Neural cell (in vitro differentiated cells): Measurements from ENCODE around the gene GAB2. TPM values are rescaled to one million over a fixed set of nuclear protein-coding genes. Genes with fewer than 3 reads are reported as not detected.

Source experiments
- H2AFZ ChIP-seq: fragments of 200-600, 300-800 bp; sonication (generic), shearing (Covaris generic); 2 replicates; pipeline ENCODE4 v1.6.0; 2014; ENCODE audit warnings: low read depth, mild to moderate bottlenecking, antibody characterized with exemption, low read length, moderate library complexity
- H3F3A ChIP-seq: fragments of 200-600 bp; shearing (Covaris generic); 2 replicates; pipeline ENCODE4 v1.6.1; 2016; ENCODE audit warnings: mild to moderate bottlenecking, moderate library complexity, mixed read lengths, antibody characterized with exemption, low read length; ENCODE audit not compliant: insufficient read depth, poor library complexity, severe bottlenecking
- H3K27ac ChIP-seq: fragments of 200-600, 300-800 bp; sonication (generic), shearing (Covaris generic); 2 replicates; pipeline ENCODE4 v1.5.1; 2014; ENCODE audit warnings: mild to moderate bottlenecking, low read length, moderate library complexity
- H3K27me3 ChIP-seq: fragments of 300-800, 200-600 bp; sonication (generic), shearing (Covaris generic); 2 replicates; pipeline ENCODE4 v1.6.0; 2014; ENCODE audit warnings: mild to moderate bottlenecking, low read depth, low read length, moderate library complexity; ENCODE audit not compliant: insufficient read depth
- H3K36me3 ChIP-seq: fragments of 300-800, 200-600 bp; sonication (generic), shearing (Covaris generic); 2 replicates; pipeline ENCODE4 v1.5.1; 2014; ENCODE audit warnings: mild to moderate bottlenecking, antibody characterized with exemption, low read length, moderate library complexity; ENCODE audit not compliant: insufficient read depth
- H3K4me2 ChIP-seq: fragments of 300-800, 200-600 bp; sonication (generic), shearing (Covaris generic); 2 replicates; pipeline ENCODE4 v1.6.0; 2014; ENCODE audit warnings: mild to moderate bottlenecking, low read length
- H3K4me3 ChIP-seq: fragments of 300-800, 200-600 bp; sonication (generic), shearing (Covaris generic); 2 replicates; pipeline ENCODE4 v1.5.1; 2014; ENCODE audit warnings: mild to moderate bottlenecking, low read length, moderate library complexity
- H3K79me2 ChIP-seq: fragments of 200-600 bp; shearing (Covaris generic); replicated peaks from 2 replicates; pipeline ENCODE4 v1.6.0; 2014; ENCODE audit warnings: mild to moderate bottlenecking, low read length, moderate library complexity; ENCODE audit not compliant: insufficient read depth
- H3K9ac ChIP-seq: fragments of 300-800, 200-600 bp; sonication (generic), shearing (Covaris generic); 2 replicates; pipeline ENCODE4 v1.6.1; 2016; ENCODE audit warnings: mild to moderate bottlenecking, low read length, mixed read lengths
- H3K9me2 ChIP-seq: fragments of 200-600 bp; shearing (Covaris generic); 2 replicates; pipeline ENCODE4 v1.6.1; 2016; ENCODE audit warnings: mild to moderate bottlenecking, low read length, mixed read lengths; ENCODE audit not compliant: insufficient read depth
- H3K9me3 ChIP-seq: fragments of 200-600, 300-800 bp; sonication (generic), shearing (Covaris generic); 2 replicates; pipeline ENCODE4 v1.6.1; 2016; ENCODE audit warnings: mild to moderate bottlenecking, mixed run types, low read length, moderate library complexity, mixed read lengths
- H4K20me1 ChIP-seq: fragments of 200-600 bp; shearing (Covaris generic); 2 replicates; pipeline ENCODE4 v1.6.1; 2016; ENCODE audit warnings: mild to moderate bottlenecking, mixed run types; ENCODE audit not compliant: insufficient read depth
- EP300 ChIP-seq: fragments of 450-650 bp; conservative IDR thresholded peaks from 2 replicates; pipeline ENCODE4 v1.6.1; 2014; ENCODE audit warnings: antibody characterized with exemption, mild to moderate bottlenecking, moderate library complexity; ENCODE audit not compliant: poor library complexity, severe bottlenecking
- EZH2 ChIP-seq: fragments of 200-600, 300-800 bp; shearing (Covaris generic), sonication (generic); IDR thresholded peaks from 2 replicates; pipeline ENCODE4 v1.6.1; 2014; ENCODE audit warnings: antibody characterized with exemption, low read length, borderline replicate concordance, mild to moderate bottlenecking; ENCODE audit not compliant: insufficient read depth, poor library complexity, severe bottlenecking
- MXI1 ChIP-seq: fragments of 450-650 bp; conservative IDR thresholded peaks from 2 replicates; pipeline ENCODE4 v1.6.1; 2014; ENCODE audit warnings: antibody characterized with exemption, mild to moderate bottlenecking; ENCODE audit not compliant: poor library complexity, severe bottlenecking
- POLR2AphosphoS5 ChIP-seq: IDR thresholded peaks from 2 replicates; pipeline ENCODE4 v1.6.1; 2012
- RAD21 ChIP-seq: fragments of 450-650 bp; conservative IDR thresholded peaks from 2 replicates; pipeline ENCODE4 v1.6.1; 2014; ENCODE audit warnings: antibody characterized with exemption, mild to moderate bottlenecking, moderate library complexity
- SMC3 ChIP-seq: fragments of 450-650 bp; conservative IDR thresholded peaks from 2 replicates; pipeline ENCODE4 v1.6.1; 2014; ENCODE audit warnings: antibody characterized with exemption, mild to moderate bottlenecking, moderate library complexity; ENCODE audit not compliant: poor library complexity
- TAF1 ChIP-seq: IDR thresholded peaks from 2 replicates; pipeline ENCODE4 v1.6.1; 2012; ENCODE audit warnings: low read depth
- polyA plus RNA-seq: library from polyadenylated mRNA; depleted of rRNA; stranded (reverse); fragments of >200 nt; gene quantifications from 2 replicates; pipeline ENCODE4 v1.2.3, GENCODE V29; 2014
- TF ChIP-seq, protein P1 (sequence below): IDR thresholded peaks from 2 replicates; pipeline ENCODE4 v1.6.1; 2012; ENCODE audit warnings: borderline replicate concordance
- TF ChIP-seq, protein P2 (sequence below): fragments of 450-650 bp; IDR thresholded peaks from 2 replicates; pipeline ENCODE4 v1.5.1; 2014; ENCODE audit warnings: antibody characterized with exemption, mild to moderate bottlenecking, moderate library complexity; ENCODE audit not compliant: poor library complexity, severe bottlenecking

The GAB2 gene
- polyA plus RNA-seq, 1 donor from 2014 or later: 21.9 TPM

DNA sequence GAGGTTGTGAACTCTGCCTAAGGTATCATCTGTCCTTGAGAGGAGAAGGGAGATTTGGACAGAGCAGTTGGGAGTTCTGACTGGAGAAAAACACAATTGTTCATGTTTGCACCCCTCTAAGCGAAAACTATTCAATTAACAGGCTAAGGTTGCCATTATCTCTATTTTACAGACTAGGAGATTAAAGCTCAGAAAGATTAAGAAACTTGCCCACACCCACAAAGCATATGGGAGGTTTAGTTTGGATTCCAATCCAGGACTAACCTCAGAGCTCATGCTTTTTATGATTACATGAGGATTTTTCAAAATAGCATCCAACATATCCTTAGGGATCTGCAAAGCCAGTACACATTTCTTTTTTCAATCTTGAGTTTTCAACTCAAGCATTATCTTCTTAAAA is 22.0 kb downstream of the GAB2 start:
- Histone ChIP-seq H3F3A (no peaks in the 10 kb centered on the region), H3K9me2 (no peaks in the 10 kb centered on the region), H3K9me3 (no peaks in the 10 kb centered on the region), H3K79me2 (peaks cover 61% of the 10 kb centered on the region), H3K27ac (no peak overlapping the region), H3K36me3 (no peaks in the 10 kb centered on the region), H3K27me3 (no peaks in the 10 kb centered on the region), H3K4me3 (no peak overlapping the region), H3K4me2 (no peak overlapping the region), H2AFZ (no peak overlapping the region), H4K20me1 (no peaks in the 10 kb centered on the region), H3K9ac (no peak overlapping the region)
- TF ChIP-seq MXI1 (no peak), RAD21 (no peak), TAF1 (no peak), EZH2 (no peak), EP300 (no peak), SMC3 (no peak), POLR2AphosphoS5 (no peak)
- TF ChIP-seq, protein P1, sequence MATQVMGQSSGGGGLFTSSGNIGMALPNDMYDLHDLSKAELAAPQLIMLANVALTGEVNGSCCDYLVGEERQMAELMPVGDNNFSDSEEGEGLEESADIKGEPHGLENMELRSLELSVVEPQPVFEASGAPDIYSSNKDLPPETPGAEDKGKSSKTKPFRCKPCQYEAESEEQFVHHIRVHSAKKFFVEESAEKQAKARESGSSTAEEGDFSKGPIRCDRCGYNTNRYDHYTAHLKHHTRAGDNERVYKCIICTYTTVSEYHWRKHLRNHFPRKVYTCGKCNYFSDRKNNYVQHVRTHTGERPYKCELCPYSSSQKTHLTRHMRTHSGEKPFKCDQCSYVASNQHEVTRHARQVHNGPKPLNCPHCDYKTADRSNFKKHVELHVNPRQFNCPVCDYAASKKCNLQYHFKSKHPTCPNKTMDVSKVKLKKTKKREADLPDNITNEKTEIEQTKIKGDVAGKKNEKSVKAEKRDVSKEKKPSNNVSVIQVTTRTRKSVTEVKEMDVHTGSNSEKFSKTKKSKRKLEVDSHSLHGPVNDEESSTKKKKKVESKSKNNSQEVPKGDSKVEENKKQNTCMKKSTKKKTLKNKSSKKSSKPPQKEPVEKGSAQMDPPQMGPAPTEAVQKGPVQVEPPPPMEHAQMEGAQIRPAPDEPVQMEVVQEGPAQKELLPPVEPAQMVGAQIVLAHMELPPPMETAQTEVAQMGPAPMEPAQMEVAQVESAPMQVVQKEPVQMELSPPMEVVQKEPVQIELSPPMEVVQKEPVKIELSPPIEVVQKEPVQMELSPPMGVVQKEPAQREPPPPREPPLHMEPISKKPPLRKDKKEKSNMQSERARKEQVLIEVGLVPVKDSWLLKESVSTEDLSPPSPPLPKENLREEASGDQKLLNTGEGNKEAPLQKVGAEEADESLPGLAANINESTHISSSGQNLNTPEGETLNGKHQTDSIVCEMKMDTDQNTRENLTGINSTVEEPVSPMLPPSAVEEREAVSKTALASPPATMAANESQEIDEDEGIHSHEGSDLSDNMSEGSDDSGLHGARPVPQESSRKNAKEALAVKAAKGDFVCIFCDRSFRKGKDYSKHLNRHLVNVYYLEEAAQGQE: no peak
- TF ChIP-seq, protein P2, sequence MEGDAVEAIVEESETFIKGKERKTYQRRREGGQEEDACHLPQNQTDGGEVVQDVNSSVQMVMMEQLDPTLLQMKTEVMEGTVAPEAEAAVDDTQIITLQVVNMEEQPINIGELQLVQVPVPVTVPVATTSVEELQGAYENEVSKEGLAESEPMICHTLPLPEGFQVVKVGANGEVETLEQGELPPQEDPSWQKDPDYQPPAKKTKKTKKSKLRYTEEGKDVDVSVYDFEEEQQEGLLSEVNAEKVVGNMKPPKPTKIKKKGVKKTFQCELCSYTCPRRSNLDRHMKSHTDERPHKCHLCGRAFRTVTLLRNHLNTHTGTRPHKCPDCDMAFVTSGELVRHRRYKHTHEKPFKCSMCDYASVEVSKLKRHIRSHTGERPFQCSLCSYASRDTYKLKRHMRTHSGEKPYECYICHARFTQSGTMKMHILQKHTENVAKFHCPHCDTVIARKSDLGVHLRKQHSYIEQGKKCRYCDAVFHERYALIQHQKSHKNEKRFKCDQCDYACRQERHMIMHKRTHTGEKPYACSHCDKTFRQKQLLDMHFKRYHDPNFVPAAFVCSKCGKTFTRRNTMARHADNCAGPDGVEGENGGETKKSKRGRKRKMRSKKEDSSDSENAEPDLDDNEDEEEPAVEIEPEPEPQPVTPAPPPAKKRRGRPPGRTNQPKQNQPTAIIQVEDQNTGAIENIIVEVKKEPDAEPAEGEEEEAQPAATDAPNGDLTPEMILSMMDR: no peak

DNA sequence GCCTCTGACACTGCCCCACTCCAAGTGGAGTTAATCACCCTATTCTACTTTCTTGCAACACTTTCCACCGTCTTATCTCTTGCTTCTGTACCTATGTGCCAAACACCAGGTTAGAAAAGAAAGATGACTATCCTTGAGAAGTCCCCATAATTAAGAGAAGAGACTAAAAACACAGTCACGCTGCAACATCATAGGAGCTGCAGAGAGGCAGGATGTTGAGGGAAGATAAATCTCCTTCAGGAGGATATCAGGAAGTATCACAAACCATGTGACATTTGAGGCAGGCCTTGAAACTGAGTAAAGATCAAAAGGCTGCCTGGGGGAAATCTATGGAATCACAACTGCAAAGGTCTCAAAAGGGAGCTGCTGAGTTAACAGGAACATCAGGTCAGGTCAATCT is 24.8 kb downstream of the GAB2 start:
- no peak overlapping the region for H3K4me3 ChIP-seq
- H3K9ac ChIP-seq: no peak overlapping the region
- H4K20me1 ChIP-seq: no peaks in the 10 kb centered on the region
- H3K36me3 ChIP-seq: no peaks in the 10 kb centered on the region
- no peaks in the 10 kb centered on the region for H3K27me3 ChIP-seq
- no peaks in the 10 kb centered on the region for H3F3A ChIP-seq
- peaks cover 69% of the 10 kb centered on the region for H3K79me2 ChIP-seq
- TF ChIP-seq EP300 (no peak), POLR2AphosphoS5 (no peak), MXI1 (no peak), SMC3 (no peak), EZH2 (no peak), RAD21 (no peak), TAF1 (no peak)
- TF ChIP-seq, protein P2: no peak
- TF ChIP-seq, protein P1: no peak
- no peaks in the 10 kb centered on the region for H3K9me3 ChIP-seq
- H3K9me2 ChIP-seq: no peaks in the 10 kb centered on the region
- no peak overlapping the region for H3K4me2 ChIP-seq
- H2AFZ ChIP-seq: no peak overlapping the region
- no peak overlapping the region for H3K27ac ChIP-seq
